ENCODE results near the gene ATG9B. TPM values are rescaled to one million over a fixed set of nuclear protein-coding genes. Genes with fewer than 3 reads are reported as not detected.

ATG9B gene
- total and polyA plus RNA-seq, 4 donors, result 0.78 to 2.8 (median 1.5) TPM

- Histone ChIP-seq H3K27me3 (ENCODE audit: control insufficient read depth in 3 of 3, insufficient read depth in 3 of 3, low read length in 2 of 3) (no peaks in the 10 kb centered on the region), H3K4me3 (no peak overlapping the region), H3K36me3 (ENCODE audit: control insufficient read depth in 4 of 4, insufficient read depth in 4 of 4, low read length in 4 of 4) (peaks cover 0 to 33% (median 3%) of the 10 kb centered on the region in 4 donors), H3K9ac (ENCODE audit: insufficient read depth in 1 of 2, low read length in 2 of 2) (no peak overlapping the region), H3K27ac (ENCODE audit: low read depth in 1 of 2, low read length in 1 of 2) (no peak overlapping the region), H3K9me3 (ENCODE audit: control insufficient read depth in 4 of 4, insufficient read depth in 3 of 4, low read length in 3 of 4) (no peaks in the 10 kb centered on the region), H3K4me1 (ENCODE audit: control insufficient read depth in 5 of 5, insufficient read depth in 5 of 5, low read length in 5 of 5) (peaks cover 0 to 8% (median 0%) of the 10 kb centered on the region in 5 donors)
- WGBS, 2 donors, result 94 to 95% methylated on average over 17 of the region's 17 CpGs
- DNase-seq, result no peak
- ATAC-seq (ENCODE audit: insufficient read depth, low FRiP score), result no peak
- no peak for TF ChIP-seq CTCF (IDR thresholded peaks at IDR 0.05; ENCODE audit: control extremely low read depth, extremely low read depth)
Measured at GRCh38 chr7:151035902-151036301, 11.6 kb upstream of the ATG9B start.

- DNase-seq, result no peak
Measured at GRCh38 chr7:151035026-151035717, 10.9 kb upstream of the ATG9B start.

GRCh38 chr7:151034312-151035025, 10.2 kb upstream of the ATG9B start:
- Histone ChIP-seq H3K9me3 (ENCODE audit: control insufficient read depth in 4 of 4, insufficient read depth in 3 of 4, low read length in 3 of 4) (no peaks in the 10 kb centered on the region), H3K27me3 (ENCODE audit: control insufficient read depth in 3 of 3, insufficient read depth in 3 of 3, low read length in 2 of 3) (no peaks in the 10 kb centered on the region), H3K27ac (ENCODE audit: low read depth in 1 of 2, low read length in 1 of 2) (no peak overlapping the region), H3K4me1 (ENCODE audit: control insufficient read depth in 5 of 5, insufficient read depth in 5 of 5, low read length in 5 of 5) (peaks cover 0 to 7% (median 0%) of the 10 kb centered on the region in 5 donors), H3K36me3 (ENCODE audit: control insufficient read depth in 4 of 4, insufficient read depth in 4 of 4, low read length in 4 of 4) (peaks cover 0 to 33% (median 3%) of the 10 kb centered on the region in 4 donors), H3K9ac (ENCODE audit: insufficient read depth in 1 of 2, low read length in 2 of 2) (no peak overlapping the region), H3K4me3 (no peak overlapping the region)
- TF ChIP-seq CTCF (IDR thresholded peaks at IDR 0.05; ENCODE audit: control extremely low read depth, extremely low read depth), result no peak
- ATAC-seq (ENCODE audit: insufficient read depth, low FRiP score), result no peak
- WGBS, 2 donors, result 94 to 95% methylated on average over 21 of the region's 21 CpGs
- no peak for DNase-seq

More at GRCh38 chr7:151035026-151035717, 10.9 kb upstream of the ATG9B start:
- Histone ChIP-seq H3K4me3 (no peak overlapping the region), H3K27me3 (ENCODE audit: control insufficient read depth in 3 of 3, insufficient read depth in 3 of 3, low read length in 2 of 3) (no peaks in the 10 kb centered on the region), H3K27ac (ENCODE audit: low read depth in 1 of 2, low read length in 1 of 2) (no peak overlapping the region), H3K9ac (ENCODE audit: insufficient read depth in 1 of 2, low read length in 2 of 2) (no peak overlapping the region), H3K4me1 (ENCODE audit: control insufficient read depth in 5 of 5, insufficient read depth in 5 of 5, low read length in 5 of 5) (peaks cover 0 to 8% (median 0%) of the 10 kb centered on the region in 5 donors), H3K36me3 (ENCODE audit: control insufficient read depth in 4 of 4, insufficient read depth in 4 of 4, low read length in 4 of 4) (peaks cover 0 to 33% (median 3%) of the 10 kb centered on the region in 4 donors), H3K9me3 (ENCODE audit: control insufficient read depth in 4 of 4, insufficient read depth in 3 of 4, low read length in 3 of 4) (no peaks in the 10 kb centered on the region)
- TF ChIP-seq CTCF (IDR thresholded peaks at IDR 0.05; ENCODE audit: control extremely low read depth, extremely low read depth), result no peak
- WGBS, 2 donors, result 92 to 94% methylated on average over 19 to 21 of the region's 21 CpGs
- no peak for ATAC-seq (ENCODE audit: insufficient read depth, low FRiP score)
